ENCODE measurements around the gene HOXA13. TPM values are rescaled to one million over a fixed set of nuclear protein-coding genes. Genes with fewer than 3 reads are reported as not detected.

HOXA13 gene
- not detected in 2 replicates for total RNA-seq

GRCh38 chr7:27199849-27200760 is at the start of gene HOXA13:
Gene HOXA13 (minus strand): TSS chr7:27200091. CDS start chr7:27200077, 14 bp downstream.

GRCh38 chr7:27242555-27243339 is 42.9 kb upstream of the HOXA13 start, which contains the start of gene EVX1:
Gene EVX1 (plus strand): TSS chr7:27242802. CDS start chr7:27243031, 229 bp downstream.

GRCh38 chr7:27185013-27185853 is 14.7 kb downstream of the HOXA13 start, which contains the start of gene HOXA11:
Gene HOXA11 (minus strand): TSS chr7:27185232. CDS start chr7:27185144, 88 bp downstream.

GRCh38 chr7:27173956-27174873 is 25.7 kb downstream of the HOXA13 start, which contains the start of gene HOXA10:
Gene HOXA10 (minus strand): TSS chr7:27174320. CDS start chr7:27174306, 14 bp downstream.

GRCh38 chr7:27165089-27165995 is 34.5 kb downstream of the HOXA13 start, which contains the start of gene HOXA9:
Gene HOXA9 (minus strand): TSS chr7:27165537. CDS start chr7:27165457, 80 bp downstream.

GRCh38 chr7:27156508-27156898 is 43.4 kb downstream of the HOXA13 start, which contains the start of gene HOXA7:
Gene HOXA7 (minus strand): TSS chr7:27156675. CDS start chr7:27156545, 130 bp downstream.

GRCh38 chr7:27151931-27152815 is 47.7 kb downstream of the HOXA13 start, which contains the start of gene HOXA3:
Gene HOXA3 (minus strand): TSS chr7:27152583. CDS start chr7:27110640, 41,943 bp downstream.

GRCh38 chr7:27147199-27148030 is 52.5 kb downstream of the HOXA13 start, which contains the start of gene HOXA6:
Gene HOXA6 (minus strand): TSS chr7:27147774. CDS start chr7:27147749, 25 bp downstream.

Other genes with a start within 250 kb of the HOXA13 start
- 0.12 and 0.13 TPM in 2 replicates for gene HOXA1, start 104.1 kb downstream of the HOXA13 start, total RNA-seq
- 0.79 and 0.99 TPM in 2 replicates for gene HOXA2, start 97.4 kb downstream of the HOXA13 start, total RNA-seq
- gene HOXA4, start 69.3 kb downstream of the HOXA13 start, total RNA-seq, result 0.12 and 0.13 TPM in 2 replicates
- not detected in 2 replicates for gene HOXA5, start 56.4 kb downstream of the HOXA13 start, total RNA-seq
- gene HOXA6, start 52.3 kb downstream of the HOXA13 start, total RNA-seq, result not detected in 2 replicates
- 0.92 and 1.6 TPM in 2 replicates for gene HOXA3, start 47.5 kb downstream of the HOXA13 start, total RNA-seq
- not detected in 2 replicates for gene HOXA7, start 43.4 kb downstream of the HOXA13 start, total RNA-seq
- not detected in 2 replicates for gene HOXA9, start 34.6 kb downstream of the HOXA13 start, total RNA-seq
- under 0.01 TPM in 2 replicates for gene HOXA10, start 25.8 kb downstream of the HOXA13 start, total RNA-seq
- not detected in 2 replicates for gene HOXA11, start 14.9 kb downstream of the HOXA13 start, total RNA-seq
- not detected in 2 replicates for gene EVX1, start 42.7 kb upstream of the HOXA13 start, total RNA-seq

Data from aortic smooth muscle cell (primary cell).